Stimulated activated naive CD8-positive, alpha-beta T cell treated with anti-CD3 and anti-CD28 coated beads, Interleukin-15, amount 100 ng/mL, for 72 hours (primary cell): ENCODE data around the gene DYRK1B.
"Not testable (repeated sequence)": the region's sequence is repeated elsewhere in the genome, so short reads cannot be mapped to it uniquely, and the experiment has no call there.

ENCODE experiments used
- ATAC-seq: fragments of 150-1000 bp; cut with Tn5 transposase; 2 replicates; pipeline ENCODE4 v1.10.0; 2021; ENCODE audit warnings: mild to moderate bottlenecking, moderate library complexity
- DNase-seq, 2 donors: peaks; one replicate each; pipeline ENCODE4 v3.0.0; 2021 to 2022
- H3K27ac Mint-ChIP-seq, 2 donors: one replicate each; pipeline ENCODE4 v1.8.0; 2022; ENCODE audit warnings: mild to moderate bottlenecking in 2 of 2, mixed read lengths in 2 of 2, moderate library complexity in 2 of 2
- H3K27me3 Mint-ChIP-seq: one replicate; pipeline ENCODE4 v1.8.0; 2022; ENCODE audit warnings: mixed read lengths
- H3K4me1 Mint-ChIP-seq: one replicate; pipeline ENCODE4 v1.8.0; 2022; ENCODE audit warnings: mild to moderate bottlenecking, mixed read lengths
- H3K4me3 Mint-ChIP-seq, 2 donors: one replicate each; pipeline ENCODE4 v1.8.0; 2022; ENCODE audit warnings: mild to moderate bottlenecking in 2 of 2, mixed read lengths in 2 of 2, moderate library complexity in 1 of 2
- H3K9me3 Mint-ChIP-seq, 2 donors: one replicate each; pipeline ENCODE4 v1.8.0; 2022; ENCODE audit warnings: mixed read lengths in 2 of 2

Gene DYRK1B

GRCh38 chr19:39828015-39828653 lies 5.8 kb downstream of the DYRK1B start:
- H3K27me3 Mint-ChIP-seq, result no peaks in the 10 kb centered on the region
- no peak for DNase-seq
- no peak for ATAC-seq
- H3K27ac Mint-ChIP-seq, result peak overlapping the region in 1 of 2 donors; percentile 10
- no peaks in the 10 kb centered on the region for H3K9me3 Mint-ChIP-seq
- H3K4me1 Mint-ChIP-seq, result peaks cover 41% of the 10 kb centered on the region
- H3K4me3 Mint-ChIP-seq, result no peak overlapping the region

- Mint-ChIP-seq H3K4me1 (peaks cover 32% of the 10 kb centered on the region), H3K27ac (no peak overlapping the region), H3K9me3 (no peaks in the 10 kb centered on the region), H3K27me3 (no peaks in the 10 kb centered on the region), H3K4me3 (no peak overlapping the region)
- DNase-seq (no peak), ATAC-seq (no peak)
These were observed 6.7 kb downstream of the DYRK1B start for GRCh38 chr19:39827216-39827615.

GRCh38 chr19:39826311-39826945 lies 7.5 kb downstream of the DYRK1B start:
- no peaks in the 10 kb centered on the region for H3K9me3 Mint-ChIP-seq
- H3K4me1 Mint-ChIP-seq, result peaks cover 25% of the 10 kb centered on the region
- H3K27ac Mint-ChIP-seq, result no peak overlapping the region
- no peaks in the 10 kb centered on the region for H3K27me3 Mint-ChIP-seq
- H3K4me3 Mint-ChIP-seq, result no peak overlapping the region
- ATAC-seq, result no peak
- no peak for DNase-seq

GRCh38 chr19:39825531-39826076 lies 8.4 kb downstream of the DYRK1B start:
- Mint-ChIP-seq H3K4me3 (no peak overlapping the region), H3K27ac (no peak overlapping the region), H3K27me3 (no peaks in the 10 kb centered on the region), H3K9me3 (no peaks in the 10 kb centered on the region), H3K4me1 (peaks cover 17% of the 10 kb centered on the region)
- no peak for DNase-seq
- no peak for ATAC-seq

- peak overlapping the region in 1 of 2 donors; percentile 47 for H3K4me3 Mint-ChIP-seq
- peaks cover 13% of the 10 kb centered on the region for H3K4me1 Mint-ChIP-seq
These were observed 8.9 kb downstream of the DYRK1B start for GRCh38 chr19:39825093-39825463.

GRCh38 chr19:39824143-39825092 lies 9.5 kb downstream of the DYRK1B start:
- ATAC-seq, result peak; percentile 99
- Mint-ChIP-seq H3K27me3 (no peaks in the 10 kb centered on the region), H3K4me1 (peaks cover 16% of the 10 kb centered on the region), H3K4me3 (no peak overlapping the region), H3K27ac (peak overlapping the region in 1 of 2 donors; percentile 64), H3K9me3 (no peaks in the 10 kb centered on the region)
- DNase-seq, result peak; percentile 82 to 91

More at GRCh38 chr19:39825093-39825463, 8.9 kb downstream of the DYRK1B start:
- Mint-ChIP-seq H3K27ac (peak overlapping the region; percentile 43 to 64), H3K27me3 (no peaks in the 10 kb centered on the region), H3K9me3 (no peaks in the 10 kb centered on the region)
- DNase-seq, result no peak
- ATAC-seq, result no peak

GRCh38 chr19:39823686-39824085 lies 10.3 kb downstream of the DYRK1B start:
- H3K9me3 Mint-ChIP-seq, result no peaks in the 10 kb centered on the region
- no peaks in the 10 kb centered on the region for H3K27me3 Mint-ChIP-seq
- no peak for ATAC-seq

GRCh38 chr19:39820696-39821095 lies 13.3 kb downstream of the DYRK1B start:
- H3K9me3 Mint-ChIP-seq, result no peaks in the 10 kb centered on the region
- no peak for ATAC-seq

More at GRCh38 chr19:39823686-39824085, 10.3 kb downstream of the DYRK1B start:
- H3K4me3 Mint-ChIP-seq, result no peak overlapping the region
- peaks cover 17% of the 10 kb centered on the region for H3K4me1 Mint-ChIP-seq
- no peak for DNase-seq
- no peak overlapping the region for H3K27ac Mint-ChIP-seq

GRCh38 chr19:39819786-39820185 lies 14.2 kb downstream of the DYRK1B start:
- peaks cover 32% of the 10 kb centered on the region for H3K4me1 Mint-ChIP-seq
- H3K9me3 Mint-ChIP-seq, result no peaks in the 10 kb centered on the region
- H3K27me3 Mint-ChIP-seq, result no peaks in the 10 kb centered on the region
- H3K4me3 Mint-ChIP-seq, result no peak overlapping the region
- no peak overlapping the region for H3K27ac Mint-ChIP-seq
- ATAC-seq (no peak), DNase-seq (no peak)

More at GRCh38 chr19:39820696-39821095, 13.3 kb downstream of the DYRK1B start:
- DNase-seq, result no peak
- H3K4me3 Mint-ChIP-seq, result no peak overlapping the region
- no peaks in the 10 kb centered on the region for H3K27me3 Mint-ChIP-seq
- no peak overlapping the region for H3K27ac Mint-ChIP-seq
- peaks cover 31% of the 10 kb centered on the region for H3K4me1 Mint-ChIP-seq

GRCh38 chr19:39818626-39819097 lies 15.3 kb downstream of the DYRK1B start:
- Mint-ChIP-seq H3K27ac (no peak overlapping the region), H3K4me1 (peaks cover 32% of the 10 kb centered on the region), H3K27me3 (no peaks in the 10 kb centered on the region), H3K4me3 (no peak overlapping the region), H3K9me3 (no peaks in the 10 kb centered on the region)
- DNase-seq, result no peak
- peak; percentile 43 for ATAC-seq

GRCh38 chr19:39817888-39818561 lies 15.9 kb downstream of the DYRK1B start:
- no peak for DNase-seq
- Mint-ChIP-seq H3K9me3 (no peaks in the 10 kb centered on the region), H3K27me3 (no peaks in the 10 kb centered on the region), H3K27ac (no peak overlapping the region), H3K4me1 (peaks cover 32% of the 10 kb centered on the region), H3K4me3 (no peak overlapping the region)
- ATAC-seq, result no peak

- Mint-ChIP-seq H3K4me3 (no peak overlapping the region), H3K27ac (peak overlapping the region; percentile 50 to 55)
- ATAC-seq, result no peak
These were observed 17.5 kb downstream of the DYRK1B start for GRCh38 chr19:39816287-39817048.

GRCh38 chr19:39814595-39814994 lies 19.4 kb downstream of the DYRK1B start:
- H3K9me3 Mint-ChIP-seq, result no peaks in the 10 kb centered on the region
- no peak for ATAC-seq
- no peak overlapping the region for H3K27ac Mint-ChIP-seq
- H3K27me3 Mint-ChIP-seq, result no peaks in the 10 kb centered on the region
- DNase-seq, result no peak
- no peak overlapping the region for H3K4me3 Mint-ChIP-seq
- peaks cover 30% of the 10 kb centered on the region for H3K4me1 Mint-ChIP-seq

More at GRCh38 chr19:39816287-39817048, 17.5 kb downstream of the DYRK1B start:
- H3K9me3 Mint-ChIP-seq, result no peaks in the 10 kb centered on the region
- no peaks in the 10 kb centered on the region for H3K27me3 Mint-ChIP-seq
- H3K4me1 Mint-ChIP-seq, result peaks cover 32% of the 10 kb centered on the region
- no peak for DNase-seq

GRCh38 chr19:39814111-39814510 lies 19.9 kb downstream of the DYRK1B start:
- not testable (repeated sequence) for H3K27ac Mint-ChIP-seq, ATAC-seq, H3K27me3 Mint-ChIP-seq

More at GRCh38 chr19:39814111-39814510, 19.9 kb downstream of the DYRK1B start:
- DNase-seq, H3K4me3 Mint-ChIP-seq, H3K9me3 Mint-ChIP-seq: not testable (repeated sequence)
- H3K4me1 Mint-ChIP-seq, result peaks cover 26% of the 10 kb centered on the region
